ENCODE measurements around the gene ZBTB11.

DNA sequence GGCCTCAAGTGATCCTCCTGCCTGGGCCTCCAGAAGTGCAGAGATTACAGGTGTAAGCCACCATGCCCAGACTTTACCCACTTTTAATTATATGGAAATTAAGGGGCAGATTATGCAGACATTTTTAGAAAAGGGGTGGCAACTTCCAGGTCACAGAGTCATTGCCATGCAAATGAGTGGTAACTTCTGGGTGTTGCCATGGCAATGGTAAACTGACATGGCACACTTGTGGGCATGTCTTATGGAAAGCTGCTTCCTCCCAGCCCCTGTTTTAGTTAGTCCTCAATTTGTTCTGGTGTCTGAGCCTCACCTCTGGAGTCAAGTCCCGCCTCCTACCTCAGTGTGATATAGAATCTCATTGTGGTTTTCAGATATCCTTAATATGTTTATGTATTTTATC, 53.3 kb downstream of the ZBTB11 start:
- TF ChIP-seq, protein P1, sequence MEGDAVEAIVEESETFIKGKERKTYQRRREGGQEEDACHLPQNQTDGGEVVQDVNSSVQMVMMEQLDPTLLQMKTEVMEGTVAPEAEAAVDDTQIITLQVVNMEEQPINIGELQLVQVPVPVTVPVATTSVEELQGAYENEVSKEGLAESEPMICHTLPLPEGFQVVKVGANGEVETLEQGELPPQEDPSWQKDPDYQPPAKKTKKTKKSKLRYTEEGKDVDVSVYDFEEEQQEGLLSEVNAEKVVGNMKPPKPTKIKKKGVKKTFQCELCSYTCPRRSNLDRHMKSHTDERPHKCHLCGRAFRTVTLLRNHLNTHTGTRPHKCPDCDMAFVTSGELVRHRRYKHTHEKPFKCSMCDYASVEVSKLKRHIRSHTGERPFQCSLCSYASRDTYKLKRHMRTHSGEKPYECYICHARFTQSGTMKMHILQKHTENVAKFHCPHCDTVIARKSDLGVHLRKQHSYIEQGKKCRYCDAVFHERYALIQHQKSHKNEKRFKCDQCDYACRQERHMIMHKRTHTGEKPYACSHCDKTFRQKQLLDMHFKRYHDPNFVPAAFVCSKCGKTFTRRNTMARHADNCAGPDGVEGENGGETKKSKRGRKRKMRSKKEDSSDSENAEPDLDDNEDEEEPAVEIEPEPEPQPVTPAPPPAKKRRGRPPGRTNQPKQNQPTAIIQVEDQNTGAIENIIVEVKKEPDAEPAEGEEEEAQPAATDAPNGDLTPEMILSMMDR (IDR thresholded peaks at IDR 0.05 in 8 of 11, conservative IDR thresholded peaks at IDR 0.05 in 3 of 11) = no peak
- no peak for TF ChIP-seq POLR2A (IDR thresholded peaks at IDR 0.05)
